Kidney epithelial cell (primary cell): ENCODE measurements around the gene THBS2. TPM values are rescaled to one million over a fixed set of nuclear protein-coding genes. Genes with fewer than 3 reads are reported as not detected.
"Not testable (repeated sequence)": the region's sequence is repeated elsewhere in the genome, so short reads cannot be mapped to it uniquely, and the experiment has no call there.

Experiments
- DNase-seq: peaks from one replicate; pipeline ENCODE4 v3.0.0-alpha.2; 2010; ENCODE audit warnings: low read depth
- H3K27me3 ChIP-seq: 2 replicates; pipeline ENCODE4 v1.6.0; 2011; ENCODE audit warnings: low read length; ENCODE audit not compliant: control insufficient read depth, insufficient read depth
- H3K36me3 ChIP-seq: 2 replicates; pipeline ENCODE4 v1.5.1; 2011; ENCODE audit warnings: low read length; ENCODE audit not compliant: control insufficient read depth, insufficient read depth
- H3K4me3 ChIP-seq: 2 replicates; pipeline ENCODE4 v1.5.1; 2011; ENCODE audit warnings: low read depth, mild to moderate bottlenecking, control low read depth, low read length
- total RNA-seq: library from RNA; depleted of rRNA; stranded (reverse); fragments of >200 nt; gene quantifications from 2 replicates; pipeline ENCODE4 v1.2.3, GENCODE V29; 2015
- TF ChIP-seq, protein P1 (sequence below): IDR thresholded peaks from 2 replicates; pipeline ENCODE4 v1.5.1; 2011; ENCODE audit warnings: mild to moderate bottlenecking, moderate library complexity, low read length, control low read depth, inconsistent platforms; ENCODE audit not compliant: insufficient read depth, poor library complexity, severe bottlenecking

Gene THBS2
- total RNA-seq, 1 donor from 2014 or later, result 21.9 TPM

DNA sequence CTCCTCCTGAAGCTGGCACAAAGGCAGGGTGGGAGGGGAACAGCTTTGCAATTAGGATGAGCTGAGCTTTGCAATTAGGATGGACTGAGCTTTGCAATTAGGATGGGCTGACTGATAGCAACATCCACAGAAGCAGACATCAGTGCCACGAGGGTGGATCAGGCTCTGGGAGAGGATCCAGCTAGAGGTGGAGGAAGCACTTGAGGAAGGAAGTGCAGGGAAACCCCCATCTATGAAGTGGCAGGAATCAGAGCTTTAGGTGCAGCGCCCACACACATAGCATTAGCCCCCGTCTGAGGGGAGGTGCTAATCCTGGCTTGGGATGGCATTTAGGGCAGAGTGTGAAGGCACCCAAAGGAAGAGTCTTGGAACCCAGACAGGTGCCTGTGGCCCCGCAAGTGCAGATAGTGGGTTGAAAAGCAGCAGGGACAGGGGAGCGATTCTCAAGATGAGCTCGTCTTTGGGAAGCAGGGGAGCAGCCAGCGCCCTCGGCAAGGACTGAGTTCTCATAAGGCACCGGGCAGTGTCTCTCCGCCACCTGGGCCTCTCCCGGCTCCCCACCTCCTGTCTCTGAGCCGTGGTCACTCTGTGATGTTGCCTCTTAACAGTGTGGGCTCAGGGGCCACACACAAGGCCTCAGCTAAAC is 12.0 kb upstream of the THBS2 start:
- H3K27me3 ChIP-seq, result no peaks in the 10 kb centered on the region
- TF ChIP-seq, protein P1, sequence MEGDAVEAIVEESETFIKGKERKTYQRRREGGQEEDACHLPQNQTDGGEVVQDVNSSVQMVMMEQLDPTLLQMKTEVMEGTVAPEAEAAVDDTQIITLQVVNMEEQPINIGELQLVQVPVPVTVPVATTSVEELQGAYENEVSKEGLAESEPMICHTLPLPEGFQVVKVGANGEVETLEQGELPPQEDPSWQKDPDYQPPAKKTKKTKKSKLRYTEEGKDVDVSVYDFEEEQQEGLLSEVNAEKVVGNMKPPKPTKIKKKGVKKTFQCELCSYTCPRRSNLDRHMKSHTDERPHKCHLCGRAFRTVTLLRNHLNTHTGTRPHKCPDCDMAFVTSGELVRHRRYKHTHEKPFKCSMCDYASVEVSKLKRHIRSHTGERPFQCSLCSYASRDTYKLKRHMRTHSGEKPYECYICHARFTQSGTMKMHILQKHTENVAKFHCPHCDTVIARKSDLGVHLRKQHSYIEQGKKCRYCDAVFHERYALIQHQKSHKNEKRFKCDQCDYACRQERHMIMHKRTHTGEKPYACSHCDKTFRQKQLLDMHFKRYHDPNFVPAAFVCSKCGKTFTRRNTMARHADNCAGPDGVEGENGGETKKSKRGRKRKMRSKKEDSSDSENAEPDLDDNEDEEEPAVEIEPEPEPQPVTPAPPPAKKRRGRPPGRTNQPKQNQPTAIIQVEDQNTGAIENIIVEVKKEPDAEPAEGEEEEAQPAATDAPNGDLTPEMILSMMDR, result no peak
- no peak for DNase-seq
- H3K36me3 ChIP-seq, result no peaks in the 10 kb centered on the region
- no peak overlapping the region for H3K4me3 ChIP-seq

- no peaks in the 10 kb centered on the region for H3K27me3 ChIP-seq
- no peaks in the 10 kb centered on the region for H3K36me3 ChIP-seq
- DNase-seq, result no peak
- TF ChIP-seq, protein P1, result no peak
- no peak overlapping the region for H3K4me3 ChIP-seq
Measured at GRCh38 chr6:169263836-169264608, 10.4 kb upstream of the THBS2 start.

DNA sequence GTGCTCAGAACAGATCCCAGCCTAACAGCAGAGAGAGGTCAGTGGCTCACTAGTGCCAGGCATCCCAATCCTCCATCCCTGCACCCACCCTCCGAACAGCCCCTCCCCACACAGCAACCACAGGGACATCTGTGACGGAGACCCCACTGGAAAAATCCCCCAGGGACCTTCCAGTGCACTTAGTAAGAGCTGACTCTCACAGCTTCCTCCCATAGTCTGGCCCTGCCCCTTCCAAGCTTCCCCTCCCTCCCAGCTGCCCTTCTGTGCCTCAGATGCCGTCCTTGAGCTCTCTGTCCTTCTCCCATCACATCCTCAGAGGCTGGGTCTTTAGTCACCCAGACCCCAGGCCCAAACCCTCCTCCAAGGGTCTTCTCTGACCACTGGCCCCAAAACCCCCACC is 9.7 kb upstream of the THBS2 start:
- Histone ChIP-seq H3K4me3 (no peak overlapping the region), H3K27me3 (no peaks in the 10 kb centered on the region), H3K36me3 (no peaks in the 10 kb centered on the region)
- TF ChIP-seq, protein P1, result no peak
- no peak for DNase-seq

GRCh38 chr6:169262602-169263001 is 9.0 kb upstream of the THBS2 start:
- H3K27me3 ChIP-seq, DNase-seq, H3K4me3 ChIP-seq, H3K36me3 ChIP-seq: not testable (repeated sequence)

GRCh38 chr6:169256518-169256917 is 2.9 kb upstream of the THBS2 start:
- TF ChIP-seq, protein P1, result no peak
- Histone ChIP-seq H3K4me3 (no peak overlapping the region), H3K27me3 (peaks cover 22% of the 10 kb centered on the region), H3K36me3 (no peaks in the 10 kb centered on the region)
- DNase-seq, result no peak

- DNase-seq, result no peak
- Histone ChIP-seq H3K36me3 (no peaks in the 10 kb centered on the region), H3K4me3 (no peak overlapping the region), H3K27me3 (peaks cover 22% of the 10 kb centered on the region)
- TF ChIP-seq, protein P1, result no peak
Measured at GRCh38 chr6:169256061-169256460, 2.4 kb upstream of the THBS2 start.
